Measurements from ENCODE around the gene NDST1.

- TF ChIP-seq ARNTL (CRISPR knock-in tag; IDR thresholded peaks at IDR 0.05; ENCODE audit: borderline replicate concordance, low read depth) (no peak), GLIS3 (CRISPR knock-in tag; IDR thresholded peaks at IDR 0.05) (no peak), PATZ1 (CRISPR knock-in tag; IDR thresholded peaks at IDR 0.05; ENCODE audit: borderline replicate concordance) (no peak), PPARA (CRISPR knock-in tag; IDR thresholded peaks at IDR 0.05; ENCODE audit: borderline replicate concordance) (no peak), TSHZ2 (CRISPR knock-in tag; IDR thresholded peaks at IDR 0.05) (no peak), ISL1 (CRISPR knock-in tag; IDR thresholded peaks at IDR 0.05) (no peak), POU6F1 (CRISPR knock-in tag; IDR thresholded peaks at IDR 0.05; ENCODE audit: borderline replicate concordance, low read depth) (no peak), TCF4 (CRISPR knock-in tag; IDR thresholded peaks at IDR 0.05; ENCODE audit: borderline replicate concordance) (no peak), RARB (CRISPR knock-in tag; IDR thresholded peaks at IDR 0.05) (no peak), ZC3H10 (CRISPR knock-in tag; IDR thresholded peaks at IDR 0.05) (no peak), SNAI2 (CRISPR knock-in tag; IDR thresholded peaks at IDR 0.05) (no peak), ZFP30 (CRISPR knock-in tag; IDR thresholded peaks at IDR 0.05) (no peak)
Measured at GRCh38 chr5:150496098-150496497, 11.8 kb upstream of the NDST1 start.

Data from SK-N-SH treated with all-trans-retinoic acid at 6 μM for 48 hours (cell line).